ENCODE measurements around the gene OSBP2. TPM values are rescaled to one million over a fixed set of nuclear protein-coding genes. Genes with fewer than 3 reads are reported as not detected.
A peak's percentile ranks its signal among the peaks of the same experiment; 100 is the strongest.

OSBP2 gene
- total RNA-seq, 1 donor from 2014 or later: 2.4 TPM

- no peak overlapping the region for H3K4me3 Mint-ChIP-seq (ENCODE audit: unreplicated experiment)
- H3K4me1 Mint-ChIP-seq (ENCODE audit: low read depth): peaks cover 20% of the 10 kb centered on the region
- peak; percentile 88 for TF ChIP-seq CTCF (IDR thresholded peaks at IDR 0.05)
- H3K27ac Mint-ChIP-seq (ENCODE audit: unreplicated experiment): no peak overlapping the region
- DNase-seq (ENCODE audit: low spot score): no peak
- no peaks in the 10 kb centered on the region for H3K9me3 Mint-ChIP-seq (ENCODE audit: low read depth)
- peaks cover 2% of the 10 kb centered on the region for H3K36me3 Mint-ChIP-seq (ENCODE audit: low read depth)
- no peaks in the 10 kb centered on the region for H3K27me3 Mint-ChIP-seq (ENCODE audit: low read depth)
These were observed 60.5 kb downstream of the OSBP2 start for GRCh38 chr22:30754971-30755758.

GRCh38 chr22:30755759-30756124, 61.1 kb downstream of the OSBP2 start:
- H3K36me3 Mint-ChIP-seq (ENCODE audit: low read depth): peaks cover 2% of the 10 kb centered on the region
- peak; percentile 48 for TF ChIP-seq CTCF (IDR thresholded peaks at IDR 0.05)
- no peak overlapping the region for H3K27ac Mint-ChIP-seq (ENCODE audit: unreplicated experiment)
- no peaks in the 10 kb centered on the region for H3K27me3 Mint-ChIP-seq (ENCODE audit: low read depth)
- DNase-seq (ENCODE audit: low spot score): no peak
- no peak overlapping the region for H3K4me3 Mint-ChIP-seq (ENCODE audit: unreplicated experiment)
- peaks cover 20% of the 10 kb centered on the region for H3K4me1 Mint-ChIP-seq (ENCODE audit: low read depth)
- H3K9me3 Mint-ChIP-seq (ENCODE audit: low read depth): no peaks in the 10 kb centered on the region

- Mint-ChIP-seq H3K27me3 (ENCODE audit: low read depth) (no peaks in the 10 kb centered on the region), H3K4me1 (ENCODE audit: low read depth) (no peaks in the 10 kb centered on the region), H3K36me3 (ENCODE audit: low read depth) (no peaks in the 10 kb centered on the region), H3K9me3 (ENCODE audit: low read depth) (no peaks in the 10 kb centered on the region), H3K27ac (ENCODE audit: unreplicated experiment) (no peak overlapping the region), H3K4me3 (ENCODE audit: unreplicated experiment) (no peak overlapping the region)
- DNase-seq (ENCODE audit: low spot score): no peak
- TF ChIP-seq CTCF (IDR thresholded peaks at IDR 0.05): peak; percentile 87
These were observed 69.4 kb downstream of the OSBP2 start for GRCh38 chr22:30763815-30764673.

GRCh38 chr22:30767661-30768060, 73.0 kb downstream of the OSBP2 start:
- H3K9me3 Mint-ChIP-seq (ENCODE audit: low read depth): no peaks in the 10 kb centered on the region
- H3K36me3 Mint-ChIP-seq (ENCODE audit: low read depth): no peaks in the 10 kb centered on the region

More at GRCh38 chr22:30767661-30768060, 73.0 kb downstream of the OSBP2 start:
- Mint-ChIP-seq H3K4me1 (ENCODE audit: low read depth) (no peaks in the 10 kb centered on the region), H3K4me3 (ENCODE audit: unreplicated experiment) (no peak overlapping the region), H3K27me3 (ENCODE audit: low read depth) (no peaks in the 10 kb centered on the region), H3K27ac (ENCODE audit: unreplicated experiment) (no peak overlapping the region)
- TF ChIP-seq CTCF (IDR thresholded peaks at IDR 0.05): no peak
- no peak for DNase-seq (ENCODE audit: low spot score)
